ENCODE measurements around the gene OTOP2.

Gene OTOP2

DNA sequence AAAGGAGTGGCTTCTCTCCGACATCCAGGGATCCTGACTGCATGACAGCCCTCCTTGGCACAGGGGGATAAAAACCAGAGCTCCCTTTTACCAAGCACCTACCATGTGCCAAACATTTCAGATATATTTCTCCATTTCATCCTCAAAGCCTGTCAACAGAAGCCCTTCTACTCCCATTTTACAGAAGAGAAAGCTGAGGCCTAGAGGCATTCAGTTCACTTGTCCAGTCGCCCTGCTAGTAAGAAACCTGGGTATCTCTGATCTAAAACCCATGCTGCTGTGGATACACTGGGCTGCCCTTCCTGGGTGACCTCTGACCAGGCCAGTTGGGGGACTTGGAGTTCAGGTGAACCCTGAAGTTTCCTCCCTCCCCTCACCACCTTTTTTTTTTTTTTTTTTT, 45.4 kb upstream of the OTOP2 start:
- DNase-seq (ENCODE audit: low read depth, low spot score): no peak

DNA sequence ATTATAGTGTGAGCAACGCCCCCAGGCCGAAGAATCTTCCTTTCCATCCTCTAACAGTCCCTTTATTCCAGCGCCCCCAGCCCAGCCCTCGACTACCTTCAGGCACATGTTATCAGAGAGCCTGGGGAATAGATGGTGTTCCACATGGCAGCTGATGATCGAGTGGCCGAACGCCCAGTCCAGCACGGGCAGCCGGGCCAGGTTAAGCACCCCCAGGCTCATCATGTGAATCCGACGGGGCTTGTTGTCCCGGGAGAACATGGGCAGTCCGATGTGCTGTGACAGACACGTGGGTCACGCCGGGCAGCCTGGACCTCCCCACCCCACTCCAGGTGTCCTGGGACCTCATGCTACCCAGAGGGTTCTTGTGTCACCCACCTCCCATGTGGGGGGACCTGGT, 44.8 kb upstream of the OTOP2 start:
- DNase-seq (ENCODE audit: low read depth, low spot score): no peak
- TF ChIP-seq, protein P1, sequence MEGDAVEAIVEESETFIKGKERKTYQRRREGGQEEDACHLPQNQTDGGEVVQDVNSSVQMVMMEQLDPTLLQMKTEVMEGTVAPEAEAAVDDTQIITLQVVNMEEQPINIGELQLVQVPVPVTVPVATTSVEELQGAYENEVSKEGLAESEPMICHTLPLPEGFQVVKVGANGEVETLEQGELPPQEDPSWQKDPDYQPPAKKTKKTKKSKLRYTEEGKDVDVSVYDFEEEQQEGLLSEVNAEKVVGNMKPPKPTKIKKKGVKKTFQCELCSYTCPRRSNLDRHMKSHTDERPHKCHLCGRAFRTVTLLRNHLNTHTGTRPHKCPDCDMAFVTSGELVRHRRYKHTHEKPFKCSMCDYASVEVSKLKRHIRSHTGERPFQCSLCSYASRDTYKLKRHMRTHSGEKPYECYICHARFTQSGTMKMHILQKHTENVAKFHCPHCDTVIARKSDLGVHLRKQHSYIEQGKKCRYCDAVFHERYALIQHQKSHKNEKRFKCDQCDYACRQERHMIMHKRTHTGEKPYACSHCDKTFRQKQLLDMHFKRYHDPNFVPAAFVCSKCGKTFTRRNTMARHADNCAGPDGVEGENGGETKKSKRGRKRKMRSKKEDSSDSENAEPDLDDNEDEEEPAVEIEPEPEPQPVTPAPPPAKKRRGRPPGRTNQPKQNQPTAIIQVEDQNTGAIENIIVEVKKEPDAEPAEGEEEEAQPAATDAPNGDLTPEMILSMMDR (IDR thresholded peaks at IDR 0.05; ENCODE audit: low read depth, low read length): no peak
- in situ Hi-C loops (cut with HindIII; ENCODE audit: low sequenced_read_pairs): no loop called here
- H3K4me3 ChIP-seq (ENCODE audit: low read depth, low read length): no peak overlapping the region

More for the DNA sequence above, 45.4 kb upstream of the OTOP2 start:
- H3K4me3 ChIP-seq (ENCODE audit: low read depth, low read length): no peak overlapping the region
- TF ChIP-seq, protein P1 (IDR thresholded peaks at IDR 0.05; ENCODE audit: low read depth, low read length): no peak
- in situ Hi-C loops (cut with HindIII; ENCODE audit: low sequenced_read_pairs): no loop called here

- TF ChIP-seq, protein P1 (IDR thresholded peaks at IDR 0.05; ENCODE audit: low read depth, low read length): no peak
- DNase-seq (ENCODE audit: low read depth, low spot score): no peak
- H3K4me3 ChIP-seq (ENCODE audit: low read depth, low read length): no peak overlapping the region
- in situ Hi-C loops (cut with HindIII; ENCODE audit: low sequenced_read_pairs): no loop called here
These were observed 43.0 kb upstream of the OTOP2 start for GRCh38 chr17:74881073-74881472.

DNA sequence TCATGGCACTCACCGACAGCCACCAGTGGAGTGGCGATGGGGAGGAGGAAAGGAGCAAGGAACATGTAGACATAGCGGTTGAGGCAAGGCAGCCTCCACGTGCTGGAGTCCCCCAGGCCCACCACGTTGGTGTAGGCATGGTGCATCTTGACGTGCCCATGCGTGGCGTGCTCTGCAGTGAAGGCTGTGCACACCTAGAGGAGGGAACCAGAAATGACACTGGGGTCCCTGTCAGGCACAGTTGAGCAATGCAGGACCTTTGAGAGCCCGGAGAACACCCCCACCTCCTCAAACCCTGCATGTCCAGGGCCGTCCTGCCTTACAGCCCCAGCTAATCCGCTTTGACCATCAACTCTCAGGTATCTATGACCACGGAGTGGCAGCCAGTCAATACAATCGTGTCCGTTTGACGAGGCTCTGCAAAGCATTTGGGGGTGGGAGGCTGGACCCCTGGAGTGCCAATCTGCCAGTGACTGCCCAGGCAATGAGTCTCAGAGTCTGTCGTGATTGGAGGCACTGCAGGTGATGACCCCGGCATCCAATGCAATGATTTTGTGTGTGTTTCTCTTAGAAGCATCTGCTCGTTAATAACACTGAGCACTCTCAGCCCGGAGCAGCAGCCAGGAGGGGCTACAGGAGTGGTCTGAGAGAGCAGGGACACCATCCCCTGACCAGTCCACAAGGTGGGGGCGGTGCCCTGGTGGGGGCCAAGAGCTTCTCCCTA, 41.4 kb upstream of the OTOP2 start:
- DNase-seq (ENCODE audit: low read depth, low spot score): no peak
- TF ChIP-seq, protein P1 (IDR thresholded peaks at IDR 0.05; ENCODE audit: low read depth, low read length): no peak
- no peak overlapping the region for H3K4me3 ChIP-seq (ENCODE audit: low read depth, low read length)
- in situ Hi-C loops (cut with HindIII; ENCODE audit: low sequenced_read_pairs): no loop called here

- no peak for DNase-seq (ENCODE audit: low read depth, low spot score)
- in situ Hi-C loops (cut with HindIII; ENCODE audit: low sequenced_read_pairs): no loop called here
- TF ChIP-seq, protein P1 (IDR thresholded peaks at IDR 0.05; ENCODE audit: low read depth, low read length): no peak
- H3K4me3 ChIP-seq (ENCODE audit: low read depth, low read length): no peak overlapping the region
These were observed 40.8 kb upstream of the OTOP2 start for GRCh38 chr17:74883241-74883745.

DNA sequence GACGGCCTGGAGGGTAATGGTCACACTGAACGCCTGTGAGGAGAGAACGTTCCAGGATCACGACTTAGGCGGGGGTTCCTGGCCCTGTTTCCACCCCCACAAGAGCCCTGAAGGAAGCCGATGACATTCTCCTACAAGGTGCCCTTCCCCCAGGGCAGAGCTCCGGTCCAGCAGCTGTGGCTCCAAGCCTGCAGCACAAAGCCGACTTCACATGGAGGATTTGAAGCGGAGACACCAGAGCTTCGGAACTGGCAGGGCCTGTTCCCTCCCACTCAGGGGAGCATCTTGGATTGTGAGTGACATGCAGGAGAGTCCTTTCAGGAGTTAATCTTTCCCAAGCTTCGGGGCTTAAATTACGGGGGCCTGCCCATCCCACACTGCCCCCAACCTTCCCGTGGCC, 35.6 kb upstream of the OTOP2 start:
- DNase-seq (ENCODE audit: low read depth, low spot score): no peak
- TF ChIP-seq, protein P1 (IDR thresholded peaks at IDR 0.05; ENCODE audit: low read depth, low read length): no peak
- in situ Hi-C loops (cut with HindIII; ENCODE audit: low sequenced_read_pairs): no loop called here
- no peak overlapping the region for H3K4me3 ChIP-seq (ENCODE audit: low read depth, low read length)

All from astrocyte of the spinal cord (primary cell).